Renal cortex interstitium (tissue), 11 donors: ENCODE data around the gene CKAP2L. TPM values are rescaled to one million over a fixed set of nuclear protein-coding genes. Genes with fewer than 3 reads are reported as not detected.

ENCODE experiments used
- DNase-seq, 11 donors: peaks; one replicate each; pipeline ENCODE4 v3.0.0-alpha.2; 2013; ENCODE audit warnings: low read depth in 9 of 11, low spot score in 4 of 11; ENCODE audit errors: extremely low read depth in 1 of 11
- polyA plus RNA-seq, 3 donors: library from polyadenylated mRNA; unstranded; fragments of 120-200 nt; gene quantifications; one replicate each; pipeline ENCODE4 v1.2.1, GENCODE V29; 2013; ENCODE audit not compliant: insufficient read length in 3 of 3

CKAP2L gene
- polyA plus RNA-seq, 3 donors, result 12.7 to 19.7 (median 15.3) TPM

GRCh38 chr2:112773556-112773955 lies 9.1 kb upstream of the CKAP2L start:
- no peak for DNase-seq

- DNase-seq, result no peak
These were observed 8.6 kb upstream of the CKAP2L start for GRCh38 chr2:112772911-112773475.

- no peak for DNase-seq
These were observed 7.9 kb upstream of the CKAP2L start for GRCh38 chr2:112772322-112772721.

- no peak for DNase-seq
These were observed 4.0 kb upstream of the CKAP2L start for GRCh38 chr2:112768432-112768831.

GRCh38 chr2:112767693-112768330 lies 3.4 kb upstream of the CKAP2L start:
- no peak for DNase-seq

- DNase-seq, result no peak
These were observed 842 bp upstream of the CKAP2L start for GRCh38 chr2:112765251-112765650.

- no peak for DNase-seq
These were observed 2.1 kb downstream of the CKAP2L start for GRCh38 chr2:112762276-112762675.

GRCh38 chr2:112760149-112760548 lies 4.3 kb downstream of the CKAP2L start:
- DNase-seq, result no peak

GRCh38 chr2:112758711-112759110 lies 5.7 kb downstream of the CKAP2L start:
- DNase-seq, result no peak

GRCh38 chr2:112757265-112757664 lies 7.1 kb downstream of the CKAP2L start:
- no peak for DNase-seq

GRCh38 chr2:112756207-112756606 lies 8.2 kb downstream of the CKAP2L start:
- DNase-seq, result no peak

GRCh38 chr2:112755444-112755843 lies 9.0 kb downstream of the CKAP2L start:
- no peak for DNase-seq

GRCh38 chr2:112754564-112754963 lies 9.8 kb downstream of the CKAP2L start:
- DNase-seq, result no peak

GRCh38 chr2:112752667-112753066 lies 11.7 kb downstream of the CKAP2L start:
- DNase-seq, result no peak

- DNase-seq, result no peak
These were observed 12.8 kb downstream of the CKAP2L start for GRCh38 chr2:112751451-112752197.

- no peak for DNase-seq
These were observed 13.9 kb downstream of the CKAP2L start for GRCh38 chr2:112750560-112750843.

- DNase-seq, result peak in 8 of 11 donors; percentile 25 to 55 (median 43)
These were observed 14.5 kb downstream of the CKAP2L start for GRCh38 chr2:112749755-112750559.

GRCh38 chr2:112740527-112740926 lies 23.9 kb downstream of the CKAP2L start:
- no peak for DNase-seq

GRCh38 chr2:112737542-112738232 lies 26.7 kb downstream of the CKAP2L start:
- no peak for DNase-seq
